PC-3 (cell line): ENCODE results near the gene TRAF3. TPM values are rescaled to one million over a fixed set of nuclear protein-coding genes. Genes with fewer than 3 reads are reported as not detected.

Experiments used
- ATAC-seq: fragments of 200-7000 bp; cut with Tn5 transposase; 2 replicates; pipeline ENCODE4 v1.9.1; 2020; ENCODE audit warnings: mild to moderate bottlenecking, moderate library complexity
- BruUV-seq: library from RNA; stranded (reverse); fragments of 400-500 nt; replicated peaks from 2 replicates; lab custom pipeline; 2021; lab: Mats Ljungman, UMichigan
- CTCF ChIA-PET: fragments of 300-600 bp; sonication (Branson Sonifier 250); formaldehyde crosslinking; loops from one replicate; lab custom pipeline; 2022; ENCODE audit warnings: antibody characterized with exemption; lab: Charles Lee
- POLR2A ChIA-PET: fragments of 300-600 bp; sonication (Branson Sonifier 250); formaldehyde crosslinking; loops from one replicate; lab custom pipeline; 2022; ENCODE audit warnings: antibody characterized with exemption; ENCODE audit not compliant: unreplicated experiment; lab: Charles Lee
- DNase-seq: peaks from one replicate; pipeline ENCODE4 v3.0.0-alpha.2; 2015
- H2AFZ ChIP-seq: fragments of 300-600 bp; sonication (generic); 2 replicates; pipeline ENCODE4 v1.6.0; 2016; ENCODE audit warnings: antibody characterized with exemption, low read length
- H3F3A ChIP-seq: fragments of 300-600 bp; sonication (generic); one replicate; pipeline ENCODE4 v1.6.0; 2017; ENCODE audit warnings: antibody characterized with exemption, low read length, control low read depth, mild to moderate bottlenecking; ENCODE audit not compliant: unreplicated experiment
- H3K27ac ChIP-seq: fragments of 300-600 bp; sonication (generic); 2 replicates; pipeline ENCODE4 v1.5.1; 2016; ENCODE audit warnings: mild to moderate bottlenecking, low read length
- H3K27me3 ChIP-seq: fragments of 300-600 bp; sonication (generic); 2 replicates; pipeline ENCODE4 v1.6.1; 2016; ENCODE audit warnings: low read length, mixed read lengths
- H3K36me3 ChIP-seq: fragments of 300-600 bp; sonication (generic); 2 replicates; pipeline ENCODE4 v1.6.1; 2016; ENCODE audit warnings: low read depth, mixed run types, low read length, mixed read lengths
- H3K4me1 ChIP-seq: fragments of 300-600 bp; sonication (generic); 2 replicates; pipeline ENCODE4 v1.5.1; 2016; ENCODE audit warnings: low read length; ENCODE audit not compliant: insufficient read depth
- H3K4me2 ChIP-seq: fragments of 300-600 bp; sonication (generic); 2 replicates; pipeline ENCODE4 v1.6.0; 2016; ENCODE audit warnings: low read length
- H3K4me3 ChIP-seq: fragments of 300-600 bp; sonication (generic); 2 replicates; pipeline ENCODE4 v1.5.1; 2016; ENCODE audit warnings: mild to moderate bottlenecking, low read length, mixed read lengths
- H3K79me2 ChIP-seq: fragments of 300-600 bp; sonication (generic); 2 replicates; pipeline ENCODE4 v1.6.1; 2017; ENCODE audit warnings: low read length, mixed read lengths
- H3K9ac ChIP-seq: fragments of 300-600 bp; sonication (generic); 2 replicates; pipeline ENCODE4 v1.6.0; 2016; ENCODE audit warnings: mild to moderate bottlenecking, low read length
- H3K9me2 ChIP-seq: fragments of 300-600 bp; sonication (generic); replicated peaks from 2 replicates; pipeline ENCODE4 v1.6.1; 2016; ENCODE audit warnings: mixed run types, low read length, mixed read lengths
- H3K9me3 ChIP-seq: fragments of 300-600 bp; sonication (generic); 2 replicates; pipeline ENCODE4 v1.6.1; 2016; ENCODE audit warnings: low read length, mixed read lengths
- H4K20me1 ChIP-seq: fragments of 300-600 bp; sonication (generic); 2 replicates; pipeline ENCODE4 v1.6.1; 2016; ENCODE audit warnings: low read length, mixed read lengths
- EZH2 ChIP-seq: fragments of 300-600 bp; sonication (generic); IDR thresholded peaks from one replicate; pipeline ENCODE4 v1.6.1; 2017; ENCODE audit warnings: antibody characterized with exemption, mild to moderate bottlenecking, low read length; ENCODE audit not compliant: unreplicated experiment
- EZH2phosphoT487 ChIP-seq: fragments of 300-600 bp; sonication (generic); IDR thresholded peaks from 2 replicates; pipeline ENCODE4 v1.6.1; 2018; ENCODE audit warnings: mild to moderate bottlenecking, antibody characterized with exemption, low read length, borderline replicate concordance
- intact Hi-C: fragments of 100-400 bp; cut with micrococcal nuclease; formaldehyde crosslinking; loops from 2 replicates; pipeline ENCODE4 v1.9.0; 2023
- total RNA-seq: library from RNA; depleted of rRNA; stranded (reverse); fragments of >200 nt; gene quantifications from 2 replicates; pipeline ENCODE4 v1.2.3, GENCODE V29; 2014
- TF ChIP-seq, protein P1 (sequence below): fragments of 300-600 bp; sonication (generic); conservative IDR thresholded peaks from 2 replicates; pipeline ENCODE4 v1.5.1; 2017; ENCODE audit warnings: antibody characterized with exemption, low read depth, mild to moderate bottlenecking, low read length

Gene TRAF3
- total RNA-seq, 1 experiment from 2014 or later, result 19.4 TPM

DNA sequence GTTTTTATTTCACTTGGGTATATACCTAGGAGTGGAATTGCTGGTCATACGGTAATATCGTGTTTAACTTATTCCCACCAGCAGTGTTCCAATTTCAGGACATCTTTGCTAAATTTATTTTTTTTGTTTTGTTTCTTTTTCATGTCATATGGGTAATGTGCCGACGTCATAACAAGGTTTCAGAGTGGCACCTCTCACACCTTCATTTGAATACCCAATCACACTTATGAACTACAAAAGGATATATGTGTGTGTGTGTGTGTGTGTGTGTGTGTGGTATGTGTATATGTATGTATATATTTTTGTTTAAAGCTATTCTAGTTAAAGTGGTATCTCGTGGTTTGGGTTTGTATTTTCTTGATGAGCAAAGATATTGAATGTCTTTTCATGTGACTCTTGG is 12.1 kb downstream of the TRAF3 start:
- CTCF ChIA-PET, result no interaction called here
- intact Hi-C loops, result no loop called here
- Histone ChIP-seq H3K79me2 (peaks cover 98% of the 10 kb centered on the region), H3F3A (no peaks in the 10 kb centered on the region), H3K4me3 (no peak overlapping the region), H3K27ac (no peak overlapping the region), H3K4me2 (no peak overlapping the region), H4K20me1 (0 out of 2 replicates have a peak, but pooled peaks cover 13% of the 10 kb centered on the region), H3K27me3 (no peaks in the 10 kb centered on the region), H3K9me3 (peaks cover 5% of the 10 kb centered on the region; the same call in 1 of the 2 replicates), H3K9ac (no peak overlapping the region), H2AFZ (no peak overlapping the region), H3K36me3 (peaks cover 11% of the 10 kb centered on the region; the same call in 1 of the 2 replicates), H3K9me2 (no peaks in the 10 kb centered on the region), H3K4me1 (peaks cover 8% of the 10 kb centered on the region; the same call in 1 of the 2 replicates)
- POLR2A ChIA-PET, result no interaction called here
- no peak for DNase-seq
- BruUV-seq, result no TSS peak
- no peak for ATAC-seq
- TF ChIP-seq, protein P1, sequence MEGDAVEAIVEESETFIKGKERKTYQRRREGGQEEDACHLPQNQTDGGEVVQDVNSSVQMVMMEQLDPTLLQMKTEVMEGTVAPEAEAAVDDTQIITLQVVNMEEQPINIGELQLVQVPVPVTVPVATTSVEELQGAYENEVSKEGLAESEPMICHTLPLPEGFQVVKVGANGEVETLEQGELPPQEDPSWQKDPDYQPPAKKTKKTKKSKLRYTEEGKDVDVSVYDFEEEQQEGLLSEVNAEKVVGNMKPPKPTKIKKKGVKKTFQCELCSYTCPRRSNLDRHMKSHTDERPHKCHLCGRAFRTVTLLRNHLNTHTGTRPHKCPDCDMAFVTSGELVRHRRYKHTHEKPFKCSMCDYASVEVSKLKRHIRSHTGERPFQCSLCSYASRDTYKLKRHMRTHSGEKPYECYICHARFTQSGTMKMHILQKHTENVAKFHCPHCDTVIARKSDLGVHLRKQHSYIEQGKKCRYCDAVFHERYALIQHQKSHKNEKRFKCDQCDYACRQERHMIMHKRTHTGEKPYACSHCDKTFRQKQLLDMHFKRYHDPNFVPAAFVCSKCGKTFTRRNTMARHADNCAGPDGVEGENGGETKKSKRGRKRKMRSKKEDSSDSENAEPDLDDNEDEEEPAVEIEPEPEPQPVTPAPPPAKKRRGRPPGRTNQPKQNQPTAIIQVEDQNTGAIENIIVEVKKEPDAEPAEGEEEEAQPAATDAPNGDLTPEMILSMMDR, result no peak
- no peak for TF ChIP-seq EZH2
- no peak for TF ChIP-seq EZH2phosphoT487

DNA sequence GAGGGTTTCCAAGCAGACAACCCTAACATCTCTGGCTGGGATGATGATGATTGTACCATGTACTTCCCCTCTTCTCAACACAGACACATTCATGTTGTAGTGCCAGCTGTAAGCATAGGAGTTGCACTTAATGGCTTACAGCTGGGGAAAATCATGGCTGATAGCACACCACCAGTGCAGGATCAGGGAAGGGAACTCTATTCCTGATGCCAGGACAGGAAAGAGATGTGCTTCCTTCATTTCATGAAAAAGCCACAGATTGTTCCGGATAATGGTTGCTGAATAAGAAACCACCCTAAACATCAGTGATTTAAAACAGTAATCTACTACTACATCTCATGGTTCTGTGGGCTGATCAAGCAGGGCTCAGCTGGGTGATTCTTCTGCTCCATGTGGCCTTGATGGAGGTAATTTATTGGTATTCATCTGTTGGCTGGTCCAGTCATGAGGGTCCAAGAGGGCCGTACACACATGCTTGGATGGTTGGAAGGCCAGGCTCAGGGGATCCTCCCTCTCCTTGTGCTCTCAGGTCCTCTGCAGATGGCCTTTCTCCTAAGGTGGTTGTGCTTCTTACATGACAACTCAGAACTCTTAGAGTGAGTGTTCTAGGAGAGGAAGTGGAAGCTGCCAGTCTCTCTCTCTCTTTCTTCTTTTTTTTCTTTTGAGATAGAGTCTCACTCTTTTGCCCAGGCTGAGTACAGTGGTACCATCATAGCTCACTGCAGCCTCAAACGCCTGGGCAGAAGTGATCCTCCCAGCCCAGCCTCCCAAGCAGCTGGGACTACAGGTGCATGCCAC is 16.5 kb downstream of the TRAF3 start:
- TF ChIP-seq, protein P1, result no peak
- no peak for DNase-seq
- POLR2A ChIA-PET, result no interaction called here
- Histone ChIP-seq H3K36me3 (peaks cover 11% of the 10 kb centered on the region; the same call in 1 of the 2 replicates), H4K20me1 (0 out of 2 replicates have a peak, but pooled peaks cover 5% of the 10 kb centered on the region), H3K9ac (no peak overlapping the region), H3K9me3 (peaks cover 5% of the 10 kb centered on the region; the same call in 1 of the 2 replicates), H3K79me2 (peaks cover 98% of the 10 kb centered on the region), H3K27me3 (no peaks in the 10 kb centered on the region), H3K4me2 (no peak overlapping the region), H3K4me1 (peaks cover 14% of the 10 kb centered on the region), H3K9me2 (no peaks in the 10 kb centered on the region), H2AFZ (no peak overlapping the region), H3F3A (no peaks in the 10 kb centered on the region), H3K27ac (no peak overlapping the region), H3K4me3 (no peak overlapping the region)
- no peak for ATAC-seq
- BruUV-seq, result no TSS peak
- intact Hi-C loops, result no loop called here
- CTCF ChIA-PET, result no interaction called here
